Germinal center (tissue), 1 donor: Measurements from ENCODE around the gene CEP43.
A peak's percentile ranks its signal among the peaks of the same experiment; 100 is the strongest.

ENCODE experiments used
- DNase-seq: peaks from one replicate; pipeline ENCODE4 v3.0.0; 2012; ENCODE audit warnings: mixed read lengths, low spot score

CEP43 gene, protein sequence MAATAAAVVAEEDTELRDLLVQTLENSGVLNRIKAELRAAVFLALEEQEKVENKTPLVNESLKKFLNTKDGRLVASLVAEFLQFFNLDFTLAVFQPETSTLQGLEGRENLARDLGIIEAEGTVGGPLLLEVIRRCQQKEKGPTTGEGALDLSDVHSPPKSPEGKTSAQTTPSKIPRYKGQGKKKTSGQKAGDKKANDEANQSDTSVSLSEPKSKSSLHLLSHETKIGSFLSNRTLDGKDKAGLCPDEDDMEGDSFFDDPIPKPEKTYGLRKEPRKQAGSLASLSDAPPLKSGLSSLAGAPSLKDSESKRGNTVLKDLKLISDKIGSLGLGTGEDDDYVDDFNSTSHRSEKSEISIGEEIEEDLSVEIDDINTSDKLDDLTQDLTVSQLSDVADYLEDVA

GRCh38 chr6:166999145-166999883, at the start of gene CEP43:
TSS of gene CEP43 (plus strand) at chr6:166999397. CDS start at chr6:166999413, 16 bp downstream.
- peak; percentile 98 for DNase-seq

DNA sequence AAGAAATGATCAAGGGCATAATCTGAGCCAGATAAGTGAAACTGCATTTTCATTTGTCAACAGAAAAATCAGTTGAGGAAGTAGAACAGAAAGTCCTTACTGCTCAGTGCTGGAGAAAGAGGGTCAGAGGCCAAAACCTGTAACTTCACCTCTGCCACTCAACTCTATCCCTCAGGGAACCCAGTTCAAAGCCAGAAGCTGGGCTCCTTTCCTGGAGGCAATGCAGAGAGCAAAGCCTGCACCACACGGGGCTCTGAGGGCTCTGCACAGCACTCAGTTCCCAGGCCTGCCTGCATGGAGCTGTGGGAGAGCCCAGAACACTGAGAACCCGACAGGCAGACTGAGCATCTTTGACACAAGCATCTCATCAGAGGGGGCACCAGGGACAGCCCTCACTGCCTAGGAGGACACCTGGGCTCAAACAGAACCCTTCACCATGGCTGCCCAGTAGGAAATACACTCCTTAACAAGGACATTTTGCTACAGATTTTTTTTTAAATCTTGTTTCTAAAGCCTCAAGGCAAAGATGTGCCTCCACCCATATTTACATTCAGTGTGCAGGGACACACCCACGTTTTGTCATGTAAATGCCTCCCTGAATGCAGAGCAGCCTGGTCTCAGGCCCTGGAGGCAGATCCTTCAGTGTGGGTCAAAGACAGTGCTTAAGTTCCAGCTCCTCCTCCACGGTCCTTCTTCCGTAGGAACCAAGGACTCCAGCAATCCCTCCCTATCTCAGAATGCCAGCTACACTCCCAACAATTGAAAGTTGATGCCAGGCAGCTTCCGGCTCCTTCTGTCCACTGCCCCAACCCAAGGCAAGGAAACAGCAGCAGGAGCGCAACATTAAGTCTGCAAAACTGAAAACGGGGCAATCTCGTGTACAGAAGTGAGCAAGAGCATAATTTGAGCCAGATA, 49.4 kb upstream of the CEP43 start:
- DNase-seq = no peak

- peak; percentile 42 for DNase-seq
Measured at GRCh38 chr6:166950443-166950821, 48.8 kb upstream of the CEP43 start.

- peak; percentile 61 for DNase-seq
Measured at GRCh38 chr6:166950892-166951669, 48.1 kb upstream of the CEP43 start.

DNA sequence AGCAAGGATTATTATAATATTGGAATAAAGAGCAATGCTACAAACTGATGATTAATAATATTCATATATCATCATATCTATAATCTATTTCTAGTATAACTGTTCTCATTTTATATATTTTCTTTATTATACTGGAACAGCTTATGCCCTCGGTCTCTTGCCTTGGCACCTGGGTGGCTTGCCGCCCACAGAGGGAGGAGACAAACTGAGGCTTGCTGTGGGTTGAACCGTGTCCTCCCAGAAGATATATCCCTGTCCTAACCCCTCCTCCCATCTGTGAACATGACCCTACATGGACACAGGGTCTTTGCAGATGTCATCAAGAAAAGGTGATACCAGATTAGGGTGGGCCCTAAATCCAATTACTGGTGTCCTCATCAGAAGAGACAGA, 47.5 kb upstream of the CEP43 start:
- DNase-seq = no peak

- DNase-seq = no peak
Measured at GRCh38 chr6:166952121-166952520, 47.1 kb upstream of the CEP43 start.

DNA sequence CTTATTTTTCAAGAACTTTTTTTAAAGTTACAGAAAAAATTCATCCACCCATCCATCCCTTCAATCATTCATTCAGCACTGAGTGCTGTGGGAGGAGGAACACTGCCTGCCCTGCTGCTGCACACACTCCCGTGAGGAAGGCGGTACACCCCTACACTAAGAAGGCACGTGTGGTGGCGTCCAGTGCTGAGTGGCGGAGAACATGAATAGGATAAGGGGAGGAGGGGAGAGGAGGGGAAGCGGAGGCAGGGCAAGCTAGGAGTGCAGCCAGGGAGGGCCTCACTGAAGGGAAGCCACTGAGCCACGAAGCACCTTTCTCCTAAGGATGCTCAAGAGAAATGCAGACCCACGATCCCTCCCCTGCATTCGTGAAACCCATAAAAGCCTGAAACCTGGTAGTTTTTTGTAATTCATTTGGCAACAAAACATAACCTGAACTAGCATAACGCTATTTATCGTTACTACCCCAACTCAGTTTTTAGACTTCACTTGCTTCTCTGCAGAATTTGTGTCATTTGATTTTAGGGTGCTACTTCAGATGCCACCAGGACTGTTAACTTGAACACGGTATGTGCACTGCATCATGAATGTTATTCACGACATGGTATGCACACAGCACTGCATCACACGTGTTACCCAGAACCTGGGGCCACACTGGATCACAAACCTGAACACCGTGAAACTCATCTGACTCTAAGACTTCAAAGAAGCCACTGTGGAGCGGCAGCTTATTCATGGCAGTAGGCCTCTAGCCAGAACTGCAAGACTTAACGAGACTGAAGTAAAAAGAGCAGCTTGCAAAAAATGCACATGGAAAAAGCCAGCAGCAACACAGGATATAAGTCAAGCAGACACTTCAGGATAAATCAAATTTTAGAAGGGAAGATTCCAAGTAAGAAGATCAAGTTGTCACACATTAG, 46.4 kb upstream of the CEP43 start:
- DNase-seq = no peak

GRCh38 chr6:166954118-166954713, 45.0 kb upstream of the CEP43 start:
- no peak for DNase-seq

DNA sequence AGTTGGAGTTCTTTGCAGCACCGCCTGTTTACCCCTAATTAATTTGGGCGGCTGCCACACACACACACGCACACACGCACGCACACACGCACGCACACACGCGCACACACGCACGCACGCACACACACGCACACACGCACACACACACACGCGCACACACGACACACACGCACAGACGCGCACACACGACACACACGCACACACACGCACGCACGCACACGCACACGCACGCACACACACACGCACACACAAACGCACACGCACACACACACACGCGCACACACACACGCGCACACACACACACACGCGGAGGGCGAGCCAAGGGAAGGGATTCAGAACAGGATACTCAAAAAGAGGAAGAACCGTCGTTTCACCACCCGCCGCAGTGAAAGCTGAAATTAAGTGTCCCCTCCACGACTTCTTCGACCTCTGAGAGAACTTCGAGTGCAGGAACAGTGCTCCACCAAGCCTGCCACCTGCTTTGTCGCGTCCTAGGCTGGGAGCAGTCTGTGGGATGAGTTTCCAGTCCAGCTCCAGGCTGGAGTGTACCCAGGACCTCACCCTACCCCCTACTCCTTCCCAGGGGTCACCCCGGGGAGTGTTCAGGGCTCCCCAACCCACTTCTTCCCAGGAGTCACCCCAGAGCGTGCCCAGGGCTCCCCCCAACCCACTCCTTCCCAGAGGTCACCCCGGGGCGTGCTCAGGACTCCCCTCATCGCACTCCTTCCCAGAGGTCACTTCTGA, 43.9 kb upstream of the CEP43 start:
- DNase-seq = peak; percentile 64

DNA sequence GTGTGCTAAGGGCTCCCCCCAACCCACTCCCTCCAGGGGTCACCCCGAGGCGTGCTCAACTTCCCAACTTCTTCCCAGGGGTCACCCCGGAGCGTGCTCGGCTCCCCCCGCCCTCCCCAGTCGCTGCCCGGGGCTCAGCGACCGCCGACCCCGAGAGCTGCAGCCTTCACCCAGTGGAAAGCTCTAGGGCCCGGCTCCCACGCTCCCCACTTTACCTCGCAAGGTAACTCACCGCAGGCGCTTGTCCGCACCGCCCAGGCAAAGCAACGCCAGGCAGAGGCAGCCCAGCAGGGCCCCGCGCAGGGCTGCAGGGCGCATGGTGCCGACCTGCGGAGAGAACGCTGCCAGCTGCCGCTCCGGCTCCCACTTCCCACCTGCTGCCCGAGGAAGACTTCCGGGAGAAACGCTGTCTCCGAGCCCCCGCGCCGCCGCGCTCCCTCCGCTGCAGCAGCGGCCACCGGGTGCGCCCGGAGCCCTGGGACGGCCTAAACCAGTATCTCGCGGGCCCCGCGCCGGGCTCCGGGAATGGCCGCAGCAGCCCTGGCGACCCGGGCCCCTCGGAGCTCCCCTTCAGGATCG, 43.2 kb upstream of the CEP43 start:
- peak; percentile 28 for DNase-seq

- DNase-seq = peak; percentile 92
Measured at GRCh38 chr6:166956444-166957086, 42.6 kb upstream of the CEP43 start, which contains the start of gene RNASET2. TSS of gene RNASET2 (minus strand) at chr6:166956550. CDS start at chr6:166956182, 368 bp downstream.

DNA sequence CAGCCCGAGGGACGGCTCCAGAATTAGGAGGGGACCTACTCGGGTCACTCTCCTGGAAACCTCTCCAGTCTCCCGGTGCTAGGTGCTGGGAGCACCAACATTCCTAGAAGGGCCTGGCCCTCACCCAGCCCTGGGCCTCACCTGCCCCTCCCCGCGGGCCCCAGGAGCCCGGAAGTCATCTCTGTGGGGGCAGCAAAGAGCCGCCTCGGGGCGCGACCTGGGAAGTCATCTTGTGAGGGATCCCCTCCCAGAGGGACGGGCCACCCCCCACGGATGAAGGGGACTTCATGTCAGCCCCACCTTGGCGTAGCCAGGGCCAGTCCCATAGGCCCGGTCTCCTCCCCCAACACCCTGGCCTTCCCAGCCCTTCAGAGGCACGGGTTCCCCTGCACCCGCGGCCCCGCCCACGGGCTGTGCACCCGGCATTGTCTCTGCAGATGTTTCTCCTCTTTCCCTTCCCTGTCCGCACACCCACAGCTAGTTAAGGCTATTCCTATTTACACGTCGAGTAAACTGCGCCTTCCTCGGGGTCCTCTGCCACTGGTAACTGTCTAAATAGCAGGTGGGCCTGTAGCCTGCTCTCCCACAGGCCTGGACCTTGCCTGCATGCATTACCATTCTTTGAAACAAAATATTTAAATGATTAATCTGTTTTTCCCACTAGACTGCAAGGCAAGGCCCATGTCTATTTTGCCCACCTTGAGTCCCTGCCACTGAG, 42.0 kb upstream of the CEP43 start:
- peak; percentile 38 for DNase-seq

- DNase-seq = no peak
Measured at GRCh38 chr6:166957805-166958076, 41.5 kb upstream of the CEP43 start.

DNA sequence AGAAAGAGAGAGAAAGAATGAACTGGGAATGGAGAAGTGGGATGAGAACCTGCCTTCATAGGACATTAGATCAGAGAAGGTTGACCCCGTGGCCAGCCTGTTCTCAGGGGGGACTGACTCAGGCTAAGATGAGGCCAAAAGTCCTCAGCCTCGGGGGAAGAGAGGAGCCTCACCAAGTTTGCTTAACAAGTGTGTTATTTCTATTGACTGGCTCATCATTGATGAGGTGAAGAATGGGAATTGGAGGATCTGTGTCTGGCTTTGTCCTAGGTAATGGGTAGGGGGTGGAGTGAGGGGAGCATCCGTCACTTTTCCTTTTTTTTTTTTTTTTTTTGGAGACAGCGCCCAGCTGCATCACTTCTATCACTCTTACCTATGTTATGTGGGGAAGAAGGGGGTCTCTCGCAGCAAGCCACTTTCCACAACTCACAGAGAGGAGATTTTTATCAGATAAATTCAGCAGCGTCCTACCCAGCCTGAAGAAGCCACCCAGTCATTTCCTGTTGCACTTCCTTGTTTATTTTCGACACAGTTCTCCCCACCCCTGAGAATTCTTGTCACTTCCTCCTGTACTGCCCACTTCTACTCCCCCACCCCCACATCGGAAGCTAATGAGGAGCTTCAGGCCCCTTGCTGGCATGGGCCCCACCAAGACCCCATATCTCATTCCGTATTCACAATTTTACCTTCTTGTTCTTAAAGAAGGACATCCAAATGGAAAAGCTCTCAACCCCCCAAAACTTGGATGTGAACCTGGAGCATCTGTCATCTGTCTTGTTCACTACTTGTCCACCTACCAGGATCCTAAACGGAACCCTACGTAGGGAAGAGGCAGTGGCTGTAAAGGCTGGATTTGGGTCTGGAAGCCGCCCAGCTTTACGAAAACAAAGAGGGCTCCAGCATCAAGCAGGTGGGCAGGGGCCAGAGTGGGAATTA, 40.0 kb upstream of the CEP43 start:
- DNase-seq = peak; percentile 62

DNA sequence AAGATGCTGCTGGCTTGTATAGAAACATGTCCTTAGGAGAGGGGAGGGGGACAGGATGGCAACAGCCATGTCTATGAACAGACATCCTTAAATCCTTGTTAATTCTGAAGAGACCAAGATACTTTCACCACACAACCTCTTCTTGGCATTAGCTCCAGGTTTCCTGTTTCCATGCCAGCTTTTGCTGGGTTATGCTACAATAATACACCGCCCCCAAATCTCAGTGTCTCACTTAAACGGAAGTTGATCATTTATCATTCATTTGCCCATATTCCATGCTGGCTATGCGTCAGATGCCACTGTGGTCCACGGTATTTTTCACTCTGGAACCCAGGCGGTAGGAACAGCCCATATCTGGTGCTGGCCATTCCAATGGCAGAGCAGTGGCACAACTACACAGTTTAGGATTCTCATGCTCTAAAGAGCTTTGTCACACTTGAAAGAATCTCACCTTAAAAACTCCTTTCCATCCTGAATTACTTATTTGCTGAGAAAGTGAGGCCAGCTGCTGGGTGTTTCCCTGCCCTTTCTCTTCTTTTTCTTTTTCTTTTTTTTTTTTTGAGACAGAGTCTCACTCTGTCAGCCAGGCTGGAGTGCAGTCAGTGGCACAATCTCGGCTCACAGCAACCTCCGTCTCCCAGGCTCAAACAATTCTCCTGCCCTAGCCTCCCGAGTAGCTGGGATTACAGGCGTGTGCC, 39.1 kb upstream of the CEP43 start:
- DNase-seq = no peak

DNA sequence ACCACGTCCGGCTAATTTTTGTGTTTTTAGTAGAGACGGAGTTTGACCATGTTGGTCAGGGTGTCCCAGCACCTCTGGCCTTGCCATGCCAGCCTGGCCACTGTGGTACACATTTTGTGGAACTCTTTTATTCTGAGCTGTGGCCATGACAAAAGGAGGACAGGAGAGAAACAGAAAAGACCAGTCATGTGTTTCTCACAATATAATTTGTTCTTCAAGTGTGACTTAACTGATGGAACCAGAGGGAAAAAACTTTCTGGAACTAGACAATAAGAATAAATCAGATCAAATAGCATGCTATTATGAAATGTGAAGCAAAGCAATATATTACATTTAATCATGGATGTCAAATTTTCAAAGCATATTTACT, 38.6 kb upstream of the CEP43 start:
- DNase-seq = no peak
